Prostate gland (tissue), 2 donors: ENCODE data around the gene FAM24B.

Source experiments
- POLR2A ChIP-seq: fragments of 450-650 bp; IDR thresholded peaks from one replicate; pipeline ENCODE4 v1.6.1; 2016; ENCODE audit warnings: antibody characterized with exemption, mild to moderate bottlenecking
- POLR2AphosphoS5 ChIP-seq: sonication (generic); formaldehyde crosslinking; IDR thresholded peaks from one replicate; pipeline ENCODE4 v1.6.1; 2017; ENCODE audit warnings: antibody characterized with exemption
- TF ChIP-seq, protein P1 (sequence below), 4 experiments: fragments of 200-600 bp in 2 of 4; fragments of 450-650 bp in 2 of 4; sonication (generic) in 2 of 4; IDR thresholded peaks; 1 replicate in 3 of 4; 2 replicates in 1 of 4; pipeline ENCODE4 v1.5.1; 2016 to 2019; ENCODE audit warnings: antibody characterized with exemption in 4 of 4, mild to moderate bottlenecking in 2 of 4, moderate library complexity in 2 of 4

DNA sequence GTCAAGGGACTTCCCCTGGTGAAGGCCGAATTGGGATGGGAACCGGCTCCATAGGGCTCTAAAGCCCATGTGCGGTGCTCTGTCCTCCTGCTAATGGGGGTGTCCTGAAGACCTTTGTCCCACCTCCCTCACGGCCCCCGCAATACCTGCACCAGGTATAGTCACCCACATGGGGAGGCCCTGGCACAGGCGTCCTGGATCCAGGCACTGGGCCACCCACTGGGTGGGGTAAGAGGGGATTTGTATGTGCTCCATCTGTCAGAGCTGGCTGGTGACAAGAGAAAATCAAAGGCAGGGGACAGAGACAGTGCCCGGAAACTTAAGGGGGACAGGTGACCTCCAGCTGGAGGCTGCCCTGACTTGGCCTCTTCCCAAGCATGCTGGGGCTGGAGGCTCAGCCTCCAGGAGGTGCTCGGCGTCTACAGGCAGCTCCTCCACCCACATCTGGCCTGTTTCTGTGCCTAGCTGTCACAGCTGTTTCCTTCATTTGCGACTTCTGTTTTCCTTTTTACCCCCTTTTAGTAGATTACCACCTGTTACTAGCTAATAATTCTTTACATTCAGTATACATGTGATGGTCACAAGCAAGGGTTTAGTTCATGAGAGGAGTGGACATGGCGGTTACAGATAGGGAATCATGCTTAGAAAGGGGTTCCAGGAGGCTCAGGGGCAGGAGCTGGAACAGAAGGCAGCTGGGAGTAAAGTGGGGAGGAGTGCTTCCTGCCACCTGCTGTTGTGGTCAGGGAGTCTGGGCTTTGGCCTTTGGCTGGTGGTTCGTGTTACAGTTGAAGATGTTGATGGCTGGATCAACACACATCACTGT lies 31.4 kb downstream of the FAM24B start:
- TF ChIP-seq, protein P1, sequence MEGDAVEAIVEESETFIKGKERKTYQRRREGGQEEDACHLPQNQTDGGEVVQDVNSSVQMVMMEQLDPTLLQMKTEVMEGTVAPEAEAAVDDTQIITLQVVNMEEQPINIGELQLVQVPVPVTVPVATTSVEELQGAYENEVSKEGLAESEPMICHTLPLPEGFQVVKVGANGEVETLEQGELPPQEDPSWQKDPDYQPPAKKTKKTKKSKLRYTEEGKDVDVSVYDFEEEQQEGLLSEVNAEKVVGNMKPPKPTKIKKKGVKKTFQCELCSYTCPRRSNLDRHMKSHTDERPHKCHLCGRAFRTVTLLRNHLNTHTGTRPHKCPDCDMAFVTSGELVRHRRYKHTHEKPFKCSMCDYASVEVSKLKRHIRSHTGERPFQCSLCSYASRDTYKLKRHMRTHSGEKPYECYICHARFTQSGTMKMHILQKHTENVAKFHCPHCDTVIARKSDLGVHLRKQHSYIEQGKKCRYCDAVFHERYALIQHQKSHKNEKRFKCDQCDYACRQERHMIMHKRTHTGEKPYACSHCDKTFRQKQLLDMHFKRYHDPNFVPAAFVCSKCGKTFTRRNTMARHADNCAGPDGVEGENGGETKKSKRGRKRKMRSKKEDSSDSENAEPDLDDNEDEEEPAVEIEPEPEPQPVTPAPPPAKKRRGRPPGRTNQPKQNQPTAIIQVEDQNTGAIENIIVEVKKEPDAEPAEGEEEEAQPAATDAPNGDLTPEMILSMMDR (IDR thresholded peaks at IDR 0.05): no peak
- TF ChIP-seq POLR2AphosphoS5 (no peak), POLR2A (no peak)
